Ishikawa (cell line): ENCODE results near the gene MRPL54.

Experiments
- CREB1 ChIP-seq: IDR thresholded peaks from 2 replicates; pipeline ENCODE4 v1.6.1; 2012; ENCODE audit warnings: low read depth
- EGR1 ChIP-seq: IDR thresholded peaks from 2 replicates; pipeline ENCODE4 v1.6.1; 2012
- EP300 ChIP-seq: IDR thresholded peaks from 2 replicates; pipeline ENCODE4 v1.6.1; 2012; ENCODE audit warnings: borderline replicate concordance
- FOXM1 ChIP-seq: IDR thresholded peaks from 2 replicates; pipeline ENCODE4 v1.6.1; 2012; ENCODE audit warnings: low read depth, borderline replicate concordance
- RAD21 ChIP-seq: IDR thresholded peaks from 2 replicates; pipeline ENCODE4 v1.6.1; 2012; ENCODE audit warnings: low read depth
- TAF1 ChIP-seq: IDR thresholded peaks from 2 replicates; pipeline ENCODE4 v1.6.1; 2012; ENCODE audit warnings: low read depth, mild to moderate bottlenecking
- TCF12 ChIP-seq: IDR thresholded peaks from 2 replicates; pipeline ENCODE4 v1.6.1; 2012; ENCODE audit warnings: low read depth
- TF ChIP-seq, protein P1 (sequence below): IDR thresholded peaks from 2 replicates; pipeline ENCODE4 v1.6.1; 2012; ENCODE audit warnings: low read depth, mild to moderate bottlenecking

DNA sequence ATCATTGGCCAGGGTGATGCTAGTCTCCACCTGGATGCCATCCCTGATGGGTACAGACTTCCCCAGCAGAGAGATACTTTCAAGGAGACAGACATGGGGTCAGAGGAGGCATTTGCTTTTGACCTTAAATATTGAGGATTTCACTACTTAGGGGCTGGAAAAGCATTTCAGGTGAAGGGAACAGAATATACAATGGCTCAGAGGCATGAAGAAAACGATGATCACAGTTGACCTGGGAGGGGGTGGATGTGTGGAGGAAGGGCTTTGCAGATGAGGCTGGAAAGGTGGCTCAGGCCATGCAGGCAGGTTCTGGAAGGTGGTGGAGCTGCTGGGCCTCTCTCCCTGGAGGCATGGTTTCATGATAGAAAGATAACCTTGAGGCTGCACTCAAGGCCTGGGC is 19.8 kb downstream of the MRPL54 start:
- TF ChIP-seq TCF12, result no peak
- no peak for TF ChIP-seq EGR1
- TF ChIP-seq FOXM1, result no peak
- TF ChIP-seq EP300, result no peak
- no peak for TF ChIP-seq TAF1
- TF ChIP-seq CREB1, result no peak
- no peak for TF ChIP-seq RAD21
- TF ChIP-seq, protein P1, sequence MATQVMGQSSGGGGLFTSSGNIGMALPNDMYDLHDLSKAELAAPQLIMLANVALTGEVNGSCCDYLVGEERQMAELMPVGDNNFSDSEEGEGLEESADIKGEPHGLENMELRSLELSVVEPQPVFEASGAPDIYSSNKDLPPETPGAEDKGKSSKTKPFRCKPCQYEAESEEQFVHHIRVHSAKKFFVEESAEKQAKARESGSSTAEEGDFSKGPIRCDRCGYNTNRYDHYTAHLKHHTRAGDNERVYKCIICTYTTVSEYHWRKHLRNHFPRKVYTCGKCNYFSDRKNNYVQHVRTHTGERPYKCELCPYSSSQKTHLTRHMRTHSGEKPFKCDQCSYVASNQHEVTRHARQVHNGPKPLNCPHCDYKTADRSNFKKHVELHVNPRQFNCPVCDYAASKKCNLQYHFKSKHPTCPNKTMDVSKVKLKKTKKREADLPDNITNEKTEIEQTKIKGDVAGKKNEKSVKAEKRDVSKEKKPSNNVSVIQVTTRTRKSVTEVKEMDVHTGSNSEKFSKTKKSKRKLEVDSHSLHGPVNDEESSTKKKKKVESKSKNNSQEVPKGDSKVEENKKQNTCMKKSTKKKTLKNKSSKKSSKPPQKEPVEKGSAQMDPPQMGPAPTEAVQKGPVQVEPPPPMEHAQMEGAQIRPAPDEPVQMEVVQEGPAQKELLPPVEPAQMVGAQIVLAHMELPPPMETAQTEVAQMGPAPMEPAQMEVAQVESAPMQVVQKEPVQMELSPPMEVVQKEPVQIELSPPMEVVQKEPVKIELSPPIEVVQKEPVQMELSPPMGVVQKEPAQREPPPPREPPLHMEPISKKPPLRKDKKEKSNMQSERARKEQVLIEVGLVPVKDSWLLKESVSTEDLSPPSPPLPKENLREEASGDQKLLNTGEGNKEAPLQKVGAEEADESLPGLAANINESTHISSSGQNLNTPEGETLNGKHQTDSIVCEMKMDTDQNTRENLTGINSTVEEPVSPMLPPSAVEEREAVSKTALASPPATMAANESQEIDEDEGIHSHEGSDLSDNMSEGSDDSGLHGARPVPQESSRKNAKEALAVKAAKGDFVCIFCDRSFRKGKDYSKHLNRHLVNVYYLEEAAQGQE, result no peak
